ENCODE data around the gene CACNB4. TPM values are rescaled to one million over a fixed set of nuclear protein-coding genes. Genes with fewer than 3 reads are reported as not detected.

CACNB4 gene
- total RNA-seq, 1 experiment from 2014 or later, result 2.0 TPM

- POLR2A ChIA-PET, result no interaction called here
- CTCF ChIA-PET, result interaction anchor here (0.6 to 2.1 kb wide), 19 partner anchors 8 to 787 kb away, joined by 3 to 15 read pairs (median 4); no protein-coding TSS in a partner anchor
- peak overlapping the region in 1 of 2 experiments; percentile 46; a peak in 2 of 4 replicates for H3K4me3 ChIP-seq (replicated peaks in 1 of 2; ENCODE audit: low read depth in 1 of 2, low read length in 2 of 2)
- H2AFZ ChIP-seq (ENCODE audit: low read depth, low read length, poor library complexity, severe bottlenecking), result peak overlapping the region; percentile 81
- no peaks in the 10 kb centered on the region for H3K27me3 ChIP-seq (ENCODE audit: insufficient read depth, low read length)
- H3K9ac ChIP-seq (ENCODE audit: low read length), result no peak overlapping the region
- H3K4me2 ChIP-seq (ENCODE audit: low read length), result peak overlapping the region; percentile 76
- no peaks in the 10 kb centered on the region for H3K9me2 ChIP-seq (ENCODE audit: insufficient read depth)
- BruUV-seq (replicated peaks), result no TSS peak
- no peaks in the 10 kb centered on the region for H3K36me3 ChIP-seq (ENCODE audit: control insufficient read depth in 1 of 2, insufficient read depth in 2 of 2, low read length in 2 of 2)
- no peak overlapping the region for H3K27ac ChIP-seq (ENCODE audit: low read depth, low read length)
- no peaks in the 10 kb centered on the region for H3K9me3 ChIP-seq (ENCODE audit: control insufficient read depth in 1 of 2, insufficient read depth in 1 of 2, low read depth in 1 of 2, low read length in 2 of 2)
- DNase-seq (ENCODE audit: low read depth, low spot score), result peak; percentile 65
- peak; percentile 94 for ATAC-seq
- H3K4me1 ChIP-seq (ENCODE audit: control insufficient read depth in 1 of 2, insufficient read depth in 2 of 2, low read length in 2 of 2), result peaks cover 6 to 25% of the 10 kb centered on the region in 2 experiments
- intact Hi-C loops (cut with micrococcal nuclease), result loop anchor here (1.0 to 10.0 kb wide), 2 partner anchors 26 to 251 kb away; no protein-coding TSS in a partner anchor
- no peaks in the 10 kb centered on the region for H4K20me1 ChIP-seq (ENCODE audit: insufficient read depth)
- H3K79me2 ChIP-seq (ENCODE audit: insufficient read depth, low read length), result no peaks in the 10 kb centered on the region
- RAD21 ChIA-PET (ENCODE audit: low non-redundant PET in 1 of 2, low total read pairs in 2 of 2, uncharacterized antibody in 2 of 2, unreplicated experiment in 2 of 2), result no interaction called here
- TF ChIP-seq REST (IDR thresholded peaks at IDR 0.05; ENCODE audit: low read depth), result no peak
- no peak for TF ChIP-seq CEBPB (IDR thresholded peaks at IDR 0.05; ENCODE audit: low read depth)
- TF ChIP-seq CBX3 (IDR thresholded peaks at IDR 0.05; ENCODE audit: low read depth), result peak; percentile 22; the same call in 1 of the 2 replicates
- TF ChIP-seq SIN3A (IDR thresholded peaks at IDR 0.05; ENCODE audit: low read depth), result no peak
- TF ChIP-seq FOSL1 (IDR thresholded peaks at IDR 0.05; ENCODE audit: low read depth), result no peak
- peak; percentile 81 for TF ChIP-seq RAD21 (IDR thresholded peaks at IDR 0.05; ENCODE audit: low read depth)
- no peak for TF ChIP-seq SP1 (IDR thresholded peaks at IDR 0.05; ENCODE audit: low read depth)
- TF ChIP-seq MAX (IDR thresholded peaks at IDR 0.05), result no peak
- no peak for TF ChIP-seq JUND (IDR thresholded peaks at IDR 0.05)
- no peak for TF ChIP-seq ZNF274 (IDR thresholded peaks at IDR 0.05; ENCODE audit: low read depth, low read length)
- TF ChIP-seq TCF7L2 (IDR thresholded peaks at IDR 0.05; ENCODE audit: borderline replicate concordance, extremely low read depth, insufficient read depth, insufficient read length), result no peak
- TF ChIP-seq ZBTB33 (IDR thresholded peaks at IDR 0.05; ENCODE audit: extremely low read depth, insufficient replicate concordance, low read length), result no peak
- TF ChIP-seq ZFX (IDR thresholded peaks at IDR 0.05), result no peak
- TF ChIP-seq, protein P1, sequence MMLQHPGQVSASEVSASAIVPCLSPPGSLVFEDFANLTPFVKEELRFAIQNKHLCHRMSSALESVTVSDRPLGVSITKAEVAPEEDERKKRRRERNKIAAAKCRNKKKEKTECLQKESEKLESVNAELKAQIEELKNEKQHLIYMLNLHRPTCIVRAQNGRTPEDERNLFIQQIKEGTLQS (IDR thresholded peaks at IDR 0.05), result no peak
- TF ChIP-seq EZH2 (IDR thresholded peaks at IDR 0.05), result no peak
- no peak for TF ChIP-seq EGR1 (IDR thresholded peaks at IDR 0.05; ENCODE audit: low read depth)
- no peak for TF ChIP-seq POLR2A (IDR thresholded peaks at IDR 0.05; ENCODE audit: borderline replicate concordance, extremely low read depth, insufficient read depth, insufficient read length)
- TF ChIP-seq ELF1 (IDR thresholded peaks at IDR 0.05; ENCODE audit: borderline replicate concordance, low read depth), result no peak
- no peak for TF ChIP-seq EZH2phosphoT487 (IDR thresholded peaks at IDR 0.05; ENCODE audit: borderline replicate concordance)
- no peak for TF ChIP-seq YY1 (IDR thresholded peaks at IDR 0.05; ENCODE audit: extremely low read depth, insufficient replicate concordance, low read depth, low read length)
- TF ChIP-seq SRF (IDR thresholded peaks at IDR 0.05; ENCODE audit: low read depth), result no peak
These were observed 73.1 kb downstream of the CACNB4 start for GRCh38 chr2:152025678-152026287.

Measured in HCT116 (cell line).